GM23338 (cell line): ENCODE data around the gene N4BP2. TPM values are rescaled to one million over a fixed set of nuclear protein-coding genes. Genes with fewer than 3 reads are reported as not detected.
A peak's percentile ranks its signal among the peaks of the same experiment; 100 is the strongest.

Source experiments
- ATAC-seq: fragments of 200-7000 bp; cut with Tn5 transposase; 3 replicates; pipeline ENCODE4 v1.9.1; 2020
- DNase-seq: peaks from one replicate; pipeline ENCODE4 v3.0.0-alpha.2; 2015; ENCODE audit warnings: low spot score
- H2AFZ ChIP-seq: fragments of 200-600 bp; sonication (generic); 2 replicates; pipeline ENCODE4 v1.8.0; 2016; ENCODE audit warnings: antibody characterized with exemption, mild to moderate bottlenecking, moderate library complexity
- H3F3A ChIP-seq: fragments of 200-600 bp; sonication (generic); replicated peaks from 2 replicates; pipeline ENCODE4 v1.8.0; 2017; ENCODE audit warnings: antibody characterized with exemption, mixed run types, low read depth
- H3K27ac ChIP-seq: fragments of 200-600 bp; sonication (generic); 2 replicates; pipeline ENCODE4 v1.6.1; 2016; ENCODE audit warnings: low read depth
- H3K27me3 ChIP-seq: fragments of 200-600 bp; sonication (generic); 2 replicates; pipeline ENCODE4 v1.8.0; 2016; ENCODE audit warnings: mild to moderate bottlenecking, mixed run types, moderate library complexity; ENCODE audit not compliant: insufficient read depth
- H3K36me3 ChIP-seq: fragments of 200-600 bp; sonication (generic); 2 replicates; pipeline ENCODE4 v1.8.0; 2016; ENCODE audit warnings: mild to moderate bottlenecking; ENCODE audit not compliant: insufficient read depth
- H3K4me1 ChIP-seq: fragments of 200-600 bp; sonication (generic); 2 replicates; pipeline ENCODE4 v1.8.0; 2016; ENCODE audit warnings: mild to moderate bottlenecking, moderate library complexity; ENCODE audit not compliant: insufficient read depth
- H3K4me2 ChIP-seq: fragments of 200-600 bp; sonication (generic); 2 replicates; pipeline ENCODE4 v1.7.1; 2017; ENCODE audit warnings: mixed run types
- H3K4me3 ChIP-seq: fragments of 200-600 bp; sonication (generic); 2 replicates; pipeline ENCODE4 v1.6.1; 2016; ENCODE audit warnings: mixed run types
- H3K79me2 ChIP-seq: fragments of 200-600 bp; sonication (generic); replicated peaks from 2 replicates; pipeline ENCODE4 v1.8.0; 2017; ENCODE audit warnings: mild to moderate bottlenecking; ENCODE audit not compliant: insufficient read depth
- H3K9me2 ChIP-seq: fragments of 200-600 bp; sonication (generic); 2 replicates; pipeline ENCODE4 v1.8.0; 2017; ENCODE audit not compliant: insufficient read depth
- H4K20me1 ChIP-seq: fragments of 200-600 bp; sonication (generic); replicated peaks from 2 replicates; pipeline ENCODE4 v1.8.0; 2017; ENCODE audit warnings: mild to moderate bottlenecking; ENCODE audit not compliant: insufficient read depth
- H3K27ac Mint-ChIP-seq: 2 replicates; pipeline ENCODE4 v1.8.0; 2020; ENCODE audit warnings: inconsistent platforms, mild to moderate bottlenecking, moderate library complexity, mixed read lengths
- H3K27me3 Mint-ChIP-seq: 3 replicates; pipeline ENCODE4 v1.8.0; 2022; ENCODE audit warnings: low read depth, mild to moderate bottlenecking, moderate library complexity, mixed read lengths, inconsistent platforms; ENCODE audit not compliant: insufficient read depth, poor library complexity
- H3K36me3 Mint-ChIP-seq: 3 replicates; pipeline ENCODE4 v1.8.0; 2021; ENCODE audit warnings: low read depth, mild to moderate bottlenecking, inconsistent platforms, moderate library complexity, mixed read lengths
- H3K4me1 Mint-ChIP-seq: 3 replicates; pipeline ENCODE4 v1.8.0; 2020; ENCODE audit warnings: mild to moderate bottlenecking, inconsistent platforms, mixed read lengths
- H3K4me3 Mint-ChIP-seq: 3 replicates; pipeline ENCODE4 v1.8.0; 2021; ENCODE audit warnings: moderate library complexity, mild to moderate bottlenecking, inconsistent platforms, mixed read lengths
- H3K9me3 Mint-ChIP-seq: 3 replicates; pipeline ENCODE4 v1.8.0; 2020; ENCODE audit warnings: moderate library complexity, mild to moderate bottlenecking, inconsistent platforms, mixed read lengths
- CREB1 ChIP-seq: fragments of 250-450 bp; sonication (Bioruptor Pico); IDR thresholded peaks from 2 replicates; pipeline ENCODE4 v1.5.0; 2020; ENCODE audit warnings: low read depth, mild to moderate bottlenecking, moderate library complexity
- EZH2 ChIP-seq: fragments of 200-600 bp; sonication (generic); IDR thresholded peaks from one replicate; pipeline ENCODE4 v1.8.0; 2017; ENCODE audit warnings: antibody characterized with exemption, mild to moderate bottlenecking, low read depth; ENCODE audit not compliant: unreplicated experiment
- EZH2phosphoT487 ChIP-seq: fragments of 200-600 bp; sonication (generic); IDR thresholded peaks from one replicate; pipeline ENCODE4 v1.8.1; 2018; ENCODE audit warnings: antibody characterized with exemption; ENCODE audit not compliant: unreplicated experiment
- JUNB ChIP-seq: IDR thresholded peaks from one replicate; pipeline ENCODE4 v1.6.1; 2016; ENCODE audit warnings: antibody characterized with exemption; ENCODE audit not compliant: unreplicated experiment
- NANOG ChIP-seq: IDR thresholded peaks from 2 replicates; pipeline ENCODE4 v1.6.1; 2016; ENCODE audit warnings: antibody characterized with exemption, borderline replicate concordance
- POLR2AphosphoS5 ChIP-seq: IDR thresholded peaks from 2 replicates; pipeline ENCODE4 v1.6.1; 2016; ENCODE audit warnings: antibody characterized with exemption, low read depth
- STAT1 ChIP-seq: IDR thresholded peaks from one replicate; pipeline ENCODE4 v1.6.1; 2016; ENCODE audit warnings: antibody characterized with exemption; ENCODE audit not compliant: unreplicated experiment
- ZNF114 ChIP-seq: fragments of 250-450 bp; sonication (Bioruptor Pico); IDR thresholded peaks from 2 replicates; pipeline ENCODE4 v1.5.0; 2020; ENCODE audit warnings: mild to moderate bottlenecking, moderate library complexity
- ZNF331 ChIP-seq: fragments of 250-450 bp; sonication (Bioruptor Pico); IDR thresholded peaks from 2 replicates; pipeline ENCODE4 v1.5.0; 2020; ENCODE audit warnings: low read depth, mild to moderate bottlenecking, moderate library complexity
- polyA plus RNA-seq: library from polyadenylated mRNA; unstranded; fragments of >200 nt; fragmentation: Nextera tagmentation; extraction: Ambion mirVana; gene quantifications from 2 replicates; pipeline ENCODE4 v1.2.1, GENCODE V29; 2016
- total RNA-seq: library from RNA; depleted of rRNA; stranded (reverse); fragments of >200 nt; shearing (Covaris generic); gene quantifications from 2 replicates; pipeline ENCODE4 v1.2.3, GENCODE V29; 2014
- TF ChIP-seq, protein P1 (sequence below): IDR thresholded peaks from 2 replicates; pipeline ENCODE4 v1.6.1; 2016; ENCODE audit warnings: antibody characterized with exemption
- TF ChIP-seq, protein P2 (sequence below): IDR thresholded peaks from one replicate; pipeline ENCODE4 v1.6.1; 2018; ENCODE audit warnings: antibody characterized with exemption; ENCODE audit not compliant: unreplicated experiment

Gene N4BP2
- total and polyA plus RNA-seq, 2 experiments from 2014 or later = 25.6 to 46.3 TPM

GRCh38 chr4:40058854-40059253 is 2.2 kb downstream of the N4BP2 start:
- Histone ChIP-seq H3K36me3 (peaks cover 8% of the 10 kb centered on the region; the same call in 1 of the 2 replicates), H3K4me3 (peak overlapping the region; percentile 80), H2AFZ (no peak overlapping the region), H3K4me1 (peaks cover 27% of the 10 kb centered on the region), H3K27me3 (no peaks in the 10 kb centered on the region), H3F3A (no peaks in the 10 kb centered on the region), H3K9me2 (no peaks in the 10 kb centered on the region), H3K79me2 (peaks cover 59% of the 10 kb centered on the region), H3K4me2 (peak overlapping the region; percentile 73), H4K20me1 (peaks cover 5% of the 10 kb centered on the region; the same call in 1 of the 2 replicates), H3K27ac (peak overlapping the region; percentile 5; the same call in 1 of the 2 replicates)
- Mint-ChIP-seq H3K27ac (peak overlapping the region; percentile 64), H3K27me3 (peaks cover 17% of the 10 kb centered on the region), H3K4me1 (peaks cover 23% of the 10 kb centered on the region), H3K4me3 (peak overlapping the region; percentile 87), H3K9me3 (no peaks in the 10 kb centered on the region; the same call in 2 of the 3 replicates), H3K36me3 (peaks cover 37% of the 10 kb centered on the region)
- ATAC-seq = no peak
- DNase-seq = no peak
- no peak for TF ChIP-seq EZH2phosphoT487
- TF ChIP-seq JUNB = no peak
- 0 out of 2 replicates have a peak, but pooled peaks have one; percentile 18 for TF ChIP-seq NANOG

- no peak for TF ChIP-seq EZH2
- no peak for TF ChIP-seq STAT1
- TF ChIP-seq, protein P1, sequence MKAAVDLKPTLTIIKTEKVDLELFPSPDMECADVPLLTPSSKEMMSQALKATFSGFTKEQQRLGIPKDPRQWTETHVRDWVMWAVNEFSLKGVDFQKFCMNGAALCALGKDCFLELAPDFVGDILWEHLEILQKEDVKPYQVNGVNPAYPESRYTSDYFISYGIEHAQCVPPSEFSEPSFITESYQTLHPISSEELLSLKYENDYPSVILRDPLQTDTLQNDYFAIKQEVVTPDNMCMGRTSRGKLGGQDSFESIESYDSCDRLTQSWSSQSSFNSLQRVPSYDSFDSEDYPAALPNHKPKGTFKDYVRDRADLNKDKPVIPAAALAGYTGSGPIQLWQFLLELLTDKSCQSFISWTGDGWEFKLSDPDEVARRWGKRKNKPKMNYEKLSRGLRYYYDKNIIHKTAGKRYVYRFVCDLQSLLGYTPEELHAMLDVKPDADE = no peak
- TF ChIP-seq EZH2phosphoT487 = no peak
- no peak for TF ChIP-seq ZNF331 (CRISPR knock-in tag)
- no peak for TF ChIP-seq NANOG
- TF ChIP-seq ZNF114 (CRISPR knock-in tag) = no peak
- TF ChIP-seq, protein P2, sequence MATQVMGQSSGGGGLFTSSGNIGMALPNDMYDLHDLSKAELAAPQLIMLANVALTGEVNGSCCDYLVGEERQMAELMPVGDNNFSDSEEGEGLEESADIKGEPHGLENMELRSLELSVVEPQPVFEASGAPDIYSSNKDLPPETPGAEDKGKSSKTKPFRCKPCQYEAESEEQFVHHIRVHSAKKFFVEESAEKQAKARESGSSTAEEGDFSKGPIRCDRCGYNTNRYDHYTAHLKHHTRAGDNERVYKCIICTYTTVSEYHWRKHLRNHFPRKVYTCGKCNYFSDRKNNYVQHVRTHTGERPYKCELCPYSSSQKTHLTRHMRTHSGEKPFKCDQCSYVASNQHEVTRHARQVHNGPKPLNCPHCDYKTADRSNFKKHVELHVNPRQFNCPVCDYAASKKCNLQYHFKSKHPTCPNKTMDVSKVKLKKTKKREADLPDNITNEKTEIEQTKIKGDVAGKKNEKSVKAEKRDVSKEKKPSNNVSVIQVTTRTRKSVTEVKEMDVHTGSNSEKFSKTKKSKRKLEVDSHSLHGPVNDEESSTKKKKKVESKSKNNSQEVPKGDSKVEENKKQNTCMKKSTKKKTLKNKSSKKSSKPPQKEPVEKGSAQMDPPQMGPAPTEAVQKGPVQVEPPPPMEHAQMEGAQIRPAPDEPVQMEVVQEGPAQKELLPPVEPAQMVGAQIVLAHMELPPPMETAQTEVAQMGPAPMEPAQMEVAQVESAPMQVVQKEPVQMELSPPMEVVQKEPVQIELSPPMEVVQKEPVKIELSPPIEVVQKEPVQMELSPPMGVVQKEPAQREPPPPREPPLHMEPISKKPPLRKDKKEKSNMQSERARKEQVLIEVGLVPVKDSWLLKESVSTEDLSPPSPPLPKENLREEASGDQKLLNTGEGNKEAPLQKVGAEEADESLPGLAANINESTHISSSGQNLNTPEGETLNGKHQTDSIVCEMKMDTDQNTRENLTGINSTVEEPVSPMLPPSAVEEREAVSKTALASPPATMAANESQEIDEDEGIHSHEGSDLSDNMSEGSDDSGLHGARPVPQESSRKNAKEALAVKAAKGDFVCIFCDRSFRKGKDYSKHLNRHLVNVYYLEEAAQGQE = no peak
- no peak for TF ChIP-seq POLR2AphosphoS5
- no peak for TF ChIP-seq CREB1 (CRISPR knock-in tag)
- TF ChIP-seq JUNB = no peak
- peak overlapping the region; percentile 73 for H3K4me2 ChIP-seq
- peaks cover 64% of the 10 kb centered on the region for H3K79me2 ChIP-seq
These were observed 2.7 kb downstream of the N4BP2 start for GRCh38 chr4:40059362-40059761.

More at GRCh38 chr4:40059362-40059761, 2.7 kb downstream of the N4BP2 start:
- Histone ChIP-seq H3K27me3 (no peaks in the 10 kb centered on the region), H3F3A (no peaks in the 10 kb centered on the region), H2AFZ (no peak overlapping the region), H4K20me1 (peaks cover 6% of the 10 kb centered on the region; the same call in 1 of the 2 replicates), H3K4me3 (peak overlapping the region; percentile 80), H3K27ac (peak overlapping the region; percentile 5; the same call in 1 of the 2 replicates), H3K9me2 (no peaks in the 10 kb centered on the region), H3K36me3 (peaks cover 10% of the 10 kb centered on the region; the same call in 1 of the 2 replicates), H3K4me1 (peaks cover 27% of the 10 kb centered on the region)
- DNase-seq (peak; percentile 11), ATAC-seq (no peak)
- Mint-ChIP-seq H3K36me3 (peaks cover 42% of the 10 kb centered on the region), H3K27ac (no peak overlapping the region; the same call in 1 of the 2 replicates), H3K9me3 (no peaks in the 10 kb centered on the region; the same call in 2 of the 3 replicates), H3K4me1 (peaks cover 22% of the 10 kb centered on the region), H3K4me3 (peak overlapping the region; percentile 87), H3K27me3 (peaks cover 16% of the 10 kb centered on the region)
